Measurements from ENCODE around the gene SWI5. TPM values are rescaled to one million over a fixed set of nuclear protein-coding genes. Genes with fewer than 3 reads are reported as not detected.

The SWI5 gene
- total and polyA plus RNA-seq, 2 experiments from 2014 or later, result 26.6 to 42.5 TPM

DNA sequence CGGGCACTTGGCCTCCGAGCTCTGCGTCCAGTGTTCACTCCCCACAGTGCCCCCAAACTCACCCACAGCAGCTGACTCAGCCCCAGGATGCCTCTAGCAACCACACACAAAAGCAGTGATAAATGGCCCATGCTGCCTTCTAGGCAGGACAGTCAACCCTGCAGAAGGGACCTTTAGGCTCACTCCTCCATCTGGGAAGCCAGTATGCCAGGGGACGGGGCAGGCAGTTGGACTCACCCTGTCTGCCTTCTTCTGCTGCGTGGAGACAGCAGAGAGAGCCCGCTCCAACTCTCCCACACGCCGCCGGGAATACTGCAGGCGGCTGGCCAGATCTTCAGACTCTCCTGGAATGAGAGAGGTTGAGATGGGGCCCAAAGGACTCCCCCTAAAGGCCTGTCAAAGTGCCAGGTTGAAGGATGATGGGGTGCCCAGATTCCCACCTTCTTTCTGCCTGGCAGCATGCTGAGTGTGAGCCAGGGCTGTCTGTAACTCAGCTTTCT is 10.7 kb upstream of the SWI5 start:
- H2AFZ ChIP-seq, result no peak overlapping the region
- H3K4me2 ChIP-seq, result no peak overlapping the region
- TF ChIP-seq NANOG (IDR thresholded peaks at IDR 0.05; ENCODE audit: borderline replicate concordance) (no peak), STAT1 (IDR thresholded peaks at IDR 0.05; ENCODE audit: unreplicated experiment) (no peak), EZH2phosphoT487 (IDR thresholded peaks at IDR 0.05; ENCODE audit: unreplicated experiment) (no peak), POLR2AphosphoS5 (IDR thresholded peaks at IDR 0.05; ENCODE audit: low read depth) (no peak), EZH2 (IDR thresholded peaks at IDR 0.05; ENCODE audit: low read depth, unreplicated experiment) (no peak), ZNF331 (CRISPR knock-in tag; IDR thresholded peaks at IDR 0.05; ENCODE audit: low read depth) (no peak), CREB1 (CRISPR knock-in tag; IDR thresholded peaks at IDR 0.05; ENCODE audit: low read depth) (no peak), ZNF114 (CRISPR knock-in tag; IDR thresholded peaks at IDR 0.05) (no peak), JUNB (IDR thresholded peaks at IDR 0.05; ENCODE audit: unreplicated experiment) (no peak)
- TF ChIP-seq, protein P1, sequence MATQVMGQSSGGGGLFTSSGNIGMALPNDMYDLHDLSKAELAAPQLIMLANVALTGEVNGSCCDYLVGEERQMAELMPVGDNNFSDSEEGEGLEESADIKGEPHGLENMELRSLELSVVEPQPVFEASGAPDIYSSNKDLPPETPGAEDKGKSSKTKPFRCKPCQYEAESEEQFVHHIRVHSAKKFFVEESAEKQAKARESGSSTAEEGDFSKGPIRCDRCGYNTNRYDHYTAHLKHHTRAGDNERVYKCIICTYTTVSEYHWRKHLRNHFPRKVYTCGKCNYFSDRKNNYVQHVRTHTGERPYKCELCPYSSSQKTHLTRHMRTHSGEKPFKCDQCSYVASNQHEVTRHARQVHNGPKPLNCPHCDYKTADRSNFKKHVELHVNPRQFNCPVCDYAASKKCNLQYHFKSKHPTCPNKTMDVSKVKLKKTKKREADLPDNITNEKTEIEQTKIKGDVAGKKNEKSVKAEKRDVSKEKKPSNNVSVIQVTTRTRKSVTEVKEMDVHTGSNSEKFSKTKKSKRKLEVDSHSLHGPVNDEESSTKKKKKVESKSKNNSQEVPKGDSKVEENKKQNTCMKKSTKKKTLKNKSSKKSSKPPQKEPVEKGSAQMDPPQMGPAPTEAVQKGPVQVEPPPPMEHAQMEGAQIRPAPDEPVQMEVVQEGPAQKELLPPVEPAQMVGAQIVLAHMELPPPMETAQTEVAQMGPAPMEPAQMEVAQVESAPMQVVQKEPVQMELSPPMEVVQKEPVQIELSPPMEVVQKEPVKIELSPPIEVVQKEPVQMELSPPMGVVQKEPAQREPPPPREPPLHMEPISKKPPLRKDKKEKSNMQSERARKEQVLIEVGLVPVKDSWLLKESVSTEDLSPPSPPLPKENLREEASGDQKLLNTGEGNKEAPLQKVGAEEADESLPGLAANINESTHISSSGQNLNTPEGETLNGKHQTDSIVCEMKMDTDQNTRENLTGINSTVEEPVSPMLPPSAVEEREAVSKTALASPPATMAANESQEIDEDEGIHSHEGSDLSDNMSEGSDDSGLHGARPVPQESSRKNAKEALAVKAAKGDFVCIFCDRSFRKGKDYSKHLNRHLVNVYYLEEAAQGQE (IDR thresholded peaks at IDR 0.05; ENCODE audit: unreplicated experiment), result no peak
- TF ChIP-seq, protein P2, sequence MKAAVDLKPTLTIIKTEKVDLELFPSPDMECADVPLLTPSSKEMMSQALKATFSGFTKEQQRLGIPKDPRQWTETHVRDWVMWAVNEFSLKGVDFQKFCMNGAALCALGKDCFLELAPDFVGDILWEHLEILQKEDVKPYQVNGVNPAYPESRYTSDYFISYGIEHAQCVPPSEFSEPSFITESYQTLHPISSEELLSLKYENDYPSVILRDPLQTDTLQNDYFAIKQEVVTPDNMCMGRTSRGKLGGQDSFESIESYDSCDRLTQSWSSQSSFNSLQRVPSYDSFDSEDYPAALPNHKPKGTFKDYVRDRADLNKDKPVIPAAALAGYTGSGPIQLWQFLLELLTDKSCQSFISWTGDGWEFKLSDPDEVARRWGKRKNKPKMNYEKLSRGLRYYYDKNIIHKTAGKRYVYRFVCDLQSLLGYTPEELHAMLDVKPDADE (IDR thresholded peaks at IDR 0.05), result no peak
- TF ChIP-seq, protein P3, sequence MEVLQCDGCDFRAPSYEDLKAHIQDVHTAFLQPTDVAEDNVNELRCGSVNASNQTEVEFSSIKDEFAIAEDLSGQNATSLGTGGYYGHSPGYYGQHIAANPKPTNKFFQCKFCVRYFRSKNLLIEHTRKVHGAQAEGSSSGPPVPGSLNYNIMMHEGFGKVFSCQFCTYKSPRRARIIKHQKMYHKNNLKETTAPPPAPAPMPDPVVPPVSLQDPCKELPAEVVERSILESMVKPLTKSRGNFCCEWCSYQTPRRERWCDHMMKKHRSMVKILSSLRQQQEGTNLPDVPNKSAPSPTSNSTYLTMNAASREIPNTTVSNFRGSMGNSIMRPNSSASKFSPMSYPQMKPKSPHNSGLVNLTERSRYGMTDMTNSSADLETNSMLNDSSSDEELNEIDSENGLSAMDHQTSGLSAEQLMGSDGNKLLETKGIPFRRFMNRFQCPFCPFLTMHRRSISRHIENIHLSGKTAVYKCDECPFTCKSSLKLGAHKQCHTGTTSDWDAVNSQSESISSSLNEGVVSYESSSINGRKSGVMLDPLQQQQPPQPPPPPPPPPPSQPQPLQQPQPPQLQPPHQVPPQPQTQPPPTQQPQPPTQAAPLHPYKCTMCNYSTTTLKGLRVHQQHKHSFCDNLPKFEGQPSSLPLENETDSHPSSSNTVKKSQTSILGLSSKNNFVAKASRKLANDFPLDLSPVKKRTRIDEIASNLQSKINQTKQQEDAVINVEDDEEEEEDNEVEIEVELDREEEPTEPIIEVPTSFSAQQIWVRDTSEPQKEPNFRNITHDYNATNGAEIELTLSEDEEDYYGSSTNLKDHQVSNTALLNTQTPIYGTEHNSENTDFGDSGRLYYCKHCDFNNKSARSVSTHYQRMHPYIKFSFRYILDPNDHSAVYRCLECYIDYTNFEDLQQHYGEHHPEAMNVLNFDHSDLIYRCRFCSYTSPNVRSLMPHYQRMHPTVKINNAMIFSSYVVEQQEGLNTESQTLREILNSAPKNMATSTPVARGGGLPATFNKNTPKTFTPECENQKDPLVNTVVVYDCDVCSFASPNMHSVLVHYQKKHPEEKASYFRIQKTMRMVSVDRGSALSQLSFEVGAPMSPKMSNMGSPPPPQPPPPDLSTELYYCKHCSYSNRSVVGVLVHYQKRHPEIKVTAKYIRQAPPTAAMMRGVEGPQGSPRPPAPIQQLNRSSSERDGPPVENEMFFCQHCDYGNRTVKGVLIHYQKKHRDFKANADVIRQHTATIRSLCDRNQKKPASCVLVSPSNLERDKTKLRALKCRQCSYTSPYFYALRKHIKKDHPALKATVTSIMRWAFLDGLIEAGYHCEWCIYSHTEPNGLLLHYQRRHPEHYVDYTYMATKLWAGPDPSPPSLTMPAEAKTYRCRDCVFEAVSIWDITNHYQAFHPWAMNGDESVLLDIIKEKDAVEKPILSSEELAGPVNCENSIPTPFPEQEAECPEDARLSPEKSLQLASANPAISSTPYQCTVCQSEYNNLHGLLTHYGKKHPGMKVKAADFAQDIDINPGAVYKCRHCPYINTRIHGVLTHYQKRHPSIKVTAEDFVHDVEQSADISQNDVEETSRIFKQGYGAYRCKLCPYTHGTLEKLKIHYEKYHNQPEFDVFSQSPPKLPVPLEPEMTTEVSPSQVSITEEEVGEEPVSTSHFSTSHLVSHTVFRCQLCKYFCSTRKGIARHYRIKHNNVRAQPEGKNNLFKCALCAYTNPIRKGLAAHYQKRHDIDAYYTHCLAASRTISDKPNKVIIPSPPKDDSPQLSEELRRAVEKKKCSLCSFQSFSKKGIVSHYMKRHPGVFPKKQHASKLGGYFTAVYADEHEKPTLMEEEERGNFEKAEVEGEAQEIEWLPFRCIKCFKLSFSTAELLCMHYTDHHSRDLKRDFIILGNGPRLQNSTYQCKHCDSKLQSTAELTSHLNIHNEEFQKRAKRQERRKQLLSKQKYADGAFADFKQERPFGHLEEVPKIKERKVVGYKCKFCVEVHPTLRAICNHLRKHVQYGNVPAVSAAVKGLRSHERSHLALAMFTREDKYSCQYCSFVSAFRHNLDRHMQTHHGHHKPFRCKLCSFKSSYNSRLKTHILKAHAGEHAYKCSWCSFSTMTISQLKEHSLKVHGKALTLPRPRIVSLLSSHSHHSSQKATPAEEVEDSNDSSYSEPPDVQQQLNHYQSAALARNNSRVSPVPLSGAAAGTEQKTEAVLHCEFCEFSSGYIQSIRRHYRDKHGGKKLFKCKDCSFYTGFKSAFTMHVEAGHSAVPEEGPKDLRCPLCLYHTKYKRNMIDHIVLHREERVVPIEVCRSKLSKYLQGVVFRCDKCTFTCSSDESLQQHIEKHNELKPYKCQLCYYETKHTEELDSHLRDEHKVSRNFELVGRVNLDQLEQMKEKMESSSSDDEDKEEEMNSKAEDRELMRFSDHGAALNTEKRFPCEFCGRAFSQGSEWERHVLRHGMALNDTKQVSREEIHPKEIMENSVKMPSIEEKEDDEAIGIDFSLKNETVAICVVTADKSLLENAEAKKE (CRISPR knock-in tag; IDR thresholded peaks at IDR 0.05), result no peak
- TF ChIP-seq, protein P4, sequence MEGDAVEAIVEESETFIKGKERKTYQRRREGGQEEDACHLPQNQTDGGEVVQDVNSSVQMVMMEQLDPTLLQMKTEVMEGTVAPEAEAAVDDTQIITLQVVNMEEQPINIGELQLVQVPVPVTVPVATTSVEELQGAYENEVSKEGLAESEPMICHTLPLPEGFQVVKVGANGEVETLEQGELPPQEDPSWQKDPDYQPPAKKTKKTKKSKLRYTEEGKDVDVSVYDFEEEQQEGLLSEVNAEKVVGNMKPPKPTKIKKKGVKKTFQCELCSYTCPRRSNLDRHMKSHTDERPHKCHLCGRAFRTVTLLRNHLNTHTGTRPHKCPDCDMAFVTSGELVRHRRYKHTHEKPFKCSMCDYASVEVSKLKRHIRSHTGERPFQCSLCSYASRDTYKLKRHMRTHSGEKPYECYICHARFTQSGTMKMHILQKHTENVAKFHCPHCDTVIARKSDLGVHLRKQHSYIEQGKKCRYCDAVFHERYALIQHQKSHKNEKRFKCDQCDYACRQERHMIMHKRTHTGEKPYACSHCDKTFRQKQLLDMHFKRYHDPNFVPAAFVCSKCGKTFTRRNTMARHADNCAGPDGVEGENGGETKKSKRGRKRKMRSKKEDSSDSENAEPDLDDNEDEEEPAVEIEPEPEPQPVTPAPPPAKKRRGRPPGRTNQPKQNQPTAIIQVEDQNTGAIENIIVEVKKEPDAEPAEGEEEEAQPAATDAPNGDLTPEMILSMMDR (conservative IDR thresholded peaks at IDR 0.05; ENCODE audit: low read depth in 2 of 2), result no peak
- DNase-seq (ENCODE audit: low spot score), result no peak
- peaks cover 8% of the 10 kb centered on the region for H3K27me3 Mint-ChIP-seq (ENCODE audit: insufficient read depth, low read depth, poor library complexity)
- H3F3A ChIP-seq (replicated peaks; ENCODE audit: low read depth), result no peaks in the 10 kb centered on the region
- H4K20me1 ChIP-seq (replicated peaks; ENCODE audit: insufficient read depth), result peaks cover 10% of the 10 kb centered on the region; the same call in 1 of the 2 replicates
- H3K27ac Mint-ChIP-seq, result no peak overlapping the region
- no peaks in the 10 kb centered on the region for H3K9me2 ChIP-seq (ENCODE audit: insufficient read depth)
- no peak overlapping the region for H3K27ac ChIP-seq (ENCODE audit: low read depth)
- no peaks in the 10 kb centered on the region; the same call in 2 of the 3 replicates for H3K4me1 Mint-ChIP-seq
- no peaks in the 10 kb centered on the region for H3K9me3 Mint-ChIP-seq
- H3K79me2 ChIP-seq (replicated peaks; ENCODE audit: insufficient read depth), result no peaks in the 10 kb centered on the region
- H3K4me3 Mint-ChIP-seq, result no peak overlapping the region
- H3K36me3 Mint-ChIP-seq (ENCODE audit: low read depth), result peaks cover 37% of the 10 kb centered on the region
- no peaks in the 10 kb centered on the region for H3K4me1 ChIP-seq (ENCODE audit: insufficient read depth)
- H3K36me3 ChIP-seq (ENCODE audit: insufficient read depth), result no peaks in the 10 kb centered on the region
- H3K4me3 ChIP-seq, result no peak overlapping the region
- no peak for ATAC-seq
- H3K27me3 ChIP-seq (ENCODE audit: insufficient read depth), result no peaks in the 10 kb centered on the region
